Measurements from ENCODE around the gene CAND1. TPM values are rescaled to one million over a fixed set of nuclear protein-coding genes. Genes with fewer than 3 reads are reported as not detected.

Gene CAND1
- total and polyA plus RNA-seq, 9 of the 15 experiments (the other 6 are each of a cell fraction or from before 2014, with no cell fraction given) = 24.0 to 167 (median 77.5) TPM

GRCh38 chr12:67268896-67269632 is at the start of gene CAND1 (continued):
- TF ChIP-seq ZHX1 (conservative IDR thresholded peaks at IDR 0.05; ENCODE audit: low read length) = peak; percentile 71
- no peak for TF ChIP-seq PTBP1 (IDR thresholded peaks at IDR 0.05; ENCODE audit: low read depth, low read length)
- TF ChIP-seq RBM15 (IDR thresholded peaks at IDR 0.05; ENCODE audit: insufficient read depth, low read length) = no peak
- no peak for TF ChIP-seq ZNF121 (CRISPR knock-in tag; conservative IDR thresholded peaks at IDR 0.05)
- TF ChIP-seq WHSC1 (IDR thresholded peaks at IDR 0.05; ENCODE audit: low read length) = no peak
- no peak for TF ChIP-seq XRCC3 (IDR thresholded peaks at IDR 0.05)
- 0 out of 2 replicates have a peak, but pooled peaks have one; percentile 6 for TF ChIP-seq CEBPB (tag; IDR thresholded peaks at IDR 0.05)
- no peak for TF ChIP-seq TCF7L2 (IDR thresholded peaks at IDR 0.05; ENCODE audit: low read depth, low read length)
- no peak for TF ChIP-seq HNRNPL (IDR thresholded peaks at IDR 0.05; ENCODE audit: low read depth, low read length)
- TF ChIP-seq CHD4 (IDR thresholded peaks at IDR 0.05; ENCODE audit: insufficient read depth, insufficient replicate concordance, low read depth, low read length, poor library complexity, severe bottlenecking) = no peak
- TF ChIP-seq, protein P1, sequence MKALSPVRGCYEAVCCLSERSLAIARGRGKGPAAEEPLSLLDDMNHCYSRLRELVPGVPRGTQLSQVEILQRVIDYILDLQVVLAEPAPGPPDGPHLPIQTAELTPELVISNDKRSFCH (CRISPR knock-in tag; IDR thresholded peaks at IDR 0.05) = no peak
- TF ChIP-seq, protein P1 (tag; IDR thresholded peaks at IDR 0.05) = no peak
- TF ChIP-seq CBX8 (IDR thresholded peaks at IDR 0.05; ENCODE audit: borderline replicate concordance, extremely low read depth, low read depth, low read length, poor library complexity, severe bottlenecking) = no peak
- TF ChIP-seq GATAD2A (IDR thresholded peaks at IDR 0.05) = peak; percentile 79; the same call in 1 of the 2 replicates
- no peak; the same call in 1 of the 2 replicates for TF ChIP-seq ELF4 (CRISPR knock-in tag; IDR thresholded peaks at IDR 0.05)
- TF ChIP-seq ZNF174 (CRISPR knock-in tag; IDR thresholded peaks at IDR 0.05) = no peak
- no peak for TF ChIP-seq ZNF274 (IDR thresholded peaks at IDR 0.05; ENCODE audit: borderline replicate concordance, low read depth, low read length)
- TF ChIP-seq ZNF586 (CRISPR knock-in tag; conservative IDR thresholded peaks at IDR 0.05) = no peak
- TF ChIP-seq TEAD1 (CRISPR knock-in tag; IDR thresholded peaks at IDR 0.05) = peak in 1 of 2 experiments; percentile 39; a peak in 2 of 4 replicates
- peak; percentile 80 for TF ChIP-seq LCOR (CRISPR knock-in tag; IDR thresholded peaks at IDR 0.05)
- peak; percentile 50 for TF ChIP-seq FOS (IDR thresholded peaks at IDR 0.05; ENCODE audit: extremely low read depth, insufficient read length)
- TF ChIP-seq, protein P2, sequence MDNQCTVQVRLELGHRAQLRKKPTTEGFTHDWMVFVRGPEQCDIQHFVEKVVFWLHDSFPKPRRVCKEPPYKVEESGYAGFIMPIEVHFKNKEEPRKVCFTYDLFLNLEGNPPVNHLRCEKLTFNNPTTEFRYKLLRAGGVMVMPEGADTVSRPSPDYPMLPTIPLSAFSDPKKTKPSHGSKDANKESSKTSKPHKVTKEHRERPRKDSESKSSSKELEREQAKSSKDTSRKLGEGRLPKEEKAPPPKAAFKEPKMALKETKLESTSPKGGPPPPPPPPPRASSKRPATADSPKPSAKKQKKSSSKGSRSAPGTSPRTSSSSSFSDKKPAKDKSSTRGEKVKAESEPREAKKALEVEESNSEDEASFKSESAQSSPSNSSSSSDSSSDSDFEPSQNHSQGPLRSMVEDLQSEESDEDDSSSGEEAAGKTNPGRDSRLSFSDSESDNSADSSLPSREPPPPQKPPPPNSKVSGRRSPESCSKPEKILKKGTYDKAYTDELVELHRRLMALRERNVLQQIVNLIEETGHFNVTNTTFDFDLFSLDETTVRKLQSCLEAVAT (IDR thresholded peaks at IDR 0.05) = peak in 1 of 2 experiments; percentile 41; a peak in 1 of 4 replicates
- peak; percentile 55 for TF ChIP-seq PML (IDR thresholded peaks at IDR 0.05; ENCODE audit: low read length)
- no peak for TF ChIP-seq ZNF780A (CRISPR knock-in tag; IDR thresholded peaks at IDR 0.05)
- peak; percentile 98 for TF ChIP-seq TARDBP (IDR thresholded peaks at IDR 0.05)
- peak; percentile 60 for TF ChIP-seq GABPA (tag; conservative IDR thresholded peaks at IDR 0.05; ENCODE audit: low read depth)

Data from K562 (cell line).